Measurements from ENCODE around the gene STAB1. TPM values are rescaled to one million over a fixed set of nuclear protein-coding genes. Genes with fewer than 3 reads are reported as not detected.

The STAB1 gene
- total and polyA plus RNA-seq, 2 of the 13 experiments (the other 11 are each of a cell fraction or from before 2014, with no cell fraction given) = 0.09 to 0.34 TPM

DNA sequence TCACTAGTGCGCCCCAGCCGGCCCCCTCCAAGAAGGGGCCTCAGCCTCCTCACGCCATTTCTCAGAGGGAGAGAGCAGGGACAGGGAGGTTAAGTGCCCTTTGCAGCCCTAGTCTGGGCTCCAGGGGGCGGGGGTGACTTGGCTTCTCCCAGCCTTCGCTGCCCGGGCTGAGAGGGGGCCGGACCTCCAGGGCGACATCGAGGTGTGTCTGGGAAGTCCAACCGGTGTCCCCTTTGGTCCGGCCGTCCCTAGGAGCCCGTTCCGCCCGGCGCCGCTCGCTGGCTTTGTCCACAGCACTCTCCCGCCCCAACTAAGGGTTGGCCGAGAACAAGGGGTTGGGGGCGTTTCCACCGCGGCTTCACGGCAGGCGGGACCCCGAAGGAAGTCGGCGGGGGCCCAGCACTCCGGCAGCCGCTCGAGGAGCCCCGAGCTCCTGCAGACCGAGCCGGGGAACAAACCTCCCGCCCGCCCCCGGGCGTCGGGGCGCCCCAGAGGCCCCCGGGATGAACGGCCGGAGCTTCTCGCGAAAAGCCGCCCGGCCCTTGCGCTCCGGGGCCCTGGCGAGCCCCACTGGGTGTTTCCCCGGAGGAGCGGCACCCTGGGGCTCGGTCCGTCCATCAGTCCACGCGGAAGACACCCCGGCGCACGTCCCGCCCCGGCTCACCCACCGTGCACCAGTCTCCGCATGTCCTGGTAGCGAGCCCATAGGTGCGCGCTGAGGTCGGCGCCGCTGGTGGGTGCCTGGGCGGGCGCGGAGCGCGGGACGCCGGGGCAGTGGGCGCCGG, 37.9 kb downstream of the STAB1 start (continued):
- TF ChIP-seq, protein P1, sequence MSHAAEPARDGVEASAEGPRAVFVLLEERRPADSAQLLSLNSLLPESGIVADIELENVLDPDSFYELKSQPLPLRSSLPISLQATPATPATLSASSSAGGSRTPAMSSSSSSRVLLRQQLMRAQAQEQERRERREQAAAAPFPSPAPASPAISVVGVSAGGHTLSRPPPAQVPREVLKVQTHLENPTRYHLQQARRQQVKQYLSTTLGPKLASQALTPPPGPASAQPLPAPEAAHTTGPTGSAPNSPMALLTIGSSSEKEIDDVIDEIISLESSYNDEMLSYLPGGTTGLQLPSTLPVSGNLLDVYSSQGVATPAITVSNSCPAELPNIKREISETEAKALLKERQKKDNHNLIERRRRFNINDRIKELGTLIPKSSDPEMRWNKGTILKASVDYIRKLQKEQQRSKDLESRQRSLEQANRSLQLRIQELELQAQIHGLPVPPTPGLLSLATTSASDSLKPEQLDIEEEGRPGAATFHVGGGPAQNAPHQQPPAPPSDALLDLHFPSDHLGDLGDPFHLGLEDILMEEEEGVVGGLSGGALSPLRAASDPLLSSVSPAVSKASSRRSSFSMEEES (CRISPR knock-in tag; IDR thresholded peaks at IDR 0.05) = no peak
- no peak for TF ChIP-seq ZNF33B (CRISPR knock-in tag; IDR thresholded peaks at IDR 0.05)
- no peak for TF ChIP-seq HOXA9 (CRISPR knock-in tag; IDR thresholded peaks at IDR 0.05; ENCODE audit: borderline replicate concordance)
- TF ChIP-seq MIER3 (CRISPR knock-in tag; IDR thresholded peaks at IDR 0.05; ENCODE audit: borderline replicate concordance) = no peak
- no peak for TF ChIP-seq ZNF780A (CRISPR knock-in tag; IDR thresholded peaks at IDR 0.05)
- TF ChIP-seq ZFY (CRISPR knock-in tag; IDR thresholded peaks at IDR 0.05) = peak; percentile 48
- TF ChIP-seq PRMT3 (CRISPR knock-in tag; IDR thresholded peaks at IDR 0.05; ENCODE audit: borderline replicate concordance, low read depth) = no peak
- no peak for TF ChIP-seq ZNF569 (CRISPR knock-in tag; IDR thresholded peaks at IDR 0.05; ENCODE audit: borderline replicate concordance)
- TF ChIP-seq HNRNPUL1 (IDR thresholded peaks at IDR 0.05; ENCODE audit: low read depth, low read length) = no peak
- TF ChIP-seq KLF6 (CRISPR knock-in tag; IDR thresholded peaks at IDR 0.05) = no peak
- peak; percentile 14; the same call in 1 of the 2 replicates for TF ChIP-seq ZFP82 (CRISPR knock-in tag; IDR thresholded peaks at IDR 0.05; ENCODE audit: borderline replicate concordance)
- no peak for TF ChIP-seq BRCA1 (CRISPR knock-in tag; IDR thresholded peaks at IDR 0.05)
- no peak; the same call in 1 of the 2 replicates for TF ChIP-seq ZNF724P (CRISPR knock-in tag; IDR thresholded peaks at IDR 0.05; ENCODE audit: borderline replicate concordance)
- TF ChIP-seq NR2F2 (IDR thresholded peaks at IDR 0.05; ENCODE audit: borderline replicate concordance, low read depth) = 0 out of 2 replicates have a peak, but pooled peaks have one; percentile 1
- TF ChIP-seq PHF8 (CRISPR knock-in tag; IDR thresholded peaks at IDR 0.05) = no peak
- TF ChIP-seq, protein P2, sequence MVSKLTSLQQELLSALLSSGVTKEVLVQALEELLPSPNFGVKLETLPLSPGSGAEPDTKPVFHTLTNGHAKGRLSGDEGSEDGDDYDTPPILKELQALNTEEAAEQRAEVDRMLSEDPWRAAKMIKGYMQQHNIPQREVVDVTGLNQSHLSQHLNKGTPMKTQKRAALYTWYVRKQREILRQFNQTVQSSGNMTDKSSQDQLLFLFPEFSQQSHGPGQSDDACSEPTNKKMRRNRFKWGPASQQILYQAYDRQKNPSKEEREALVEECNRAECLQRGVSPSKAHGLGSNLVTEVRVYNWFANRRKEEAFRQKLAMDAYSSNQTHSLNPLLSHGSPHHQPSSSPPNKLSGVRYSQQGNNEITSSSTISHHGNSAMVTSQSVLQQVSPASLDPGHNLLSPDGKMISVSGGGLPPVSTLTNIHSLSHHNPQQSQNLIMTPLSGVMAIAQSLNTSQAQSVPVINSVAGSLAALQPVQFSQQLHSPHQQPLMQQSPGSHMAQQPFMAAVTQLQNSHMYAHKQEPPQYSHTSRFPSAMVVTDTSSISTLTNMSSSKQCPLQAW (CRISPR knock-in tag; IDR thresholded peaks at IDR 0.05) = 0 out of 2 replicates have a peak, but pooled peaks have one; percentile 36
- TF ChIP-seq AGO2 (optimal IDR thresholded peaks at IDR 0.05; ENCODE audit: low read depth, low read length) = peak; percentile 86
- TF ChIP-seq, protein P3, sequence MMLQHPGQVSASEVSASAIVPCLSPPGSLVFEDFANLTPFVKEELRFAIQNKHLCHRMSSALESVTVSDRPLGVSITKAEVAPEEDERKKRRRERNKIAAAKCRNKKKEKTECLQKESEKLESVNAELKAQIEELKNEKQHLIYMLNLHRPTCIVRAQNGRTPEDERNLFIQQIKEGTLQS (CRISPR knock-in tag; IDR thresholded peaks at IDR 0.05) = 0 out of 2 replicates have a peak, but pooled peaks have one; percentile 7
- no peak for TF ChIP-seq SMARCE1 (IDR thresholded peaks at IDR 0.05; ENCODE audit: borderline replicate concordance)
- TF ChIP-seq, protein P4, sequence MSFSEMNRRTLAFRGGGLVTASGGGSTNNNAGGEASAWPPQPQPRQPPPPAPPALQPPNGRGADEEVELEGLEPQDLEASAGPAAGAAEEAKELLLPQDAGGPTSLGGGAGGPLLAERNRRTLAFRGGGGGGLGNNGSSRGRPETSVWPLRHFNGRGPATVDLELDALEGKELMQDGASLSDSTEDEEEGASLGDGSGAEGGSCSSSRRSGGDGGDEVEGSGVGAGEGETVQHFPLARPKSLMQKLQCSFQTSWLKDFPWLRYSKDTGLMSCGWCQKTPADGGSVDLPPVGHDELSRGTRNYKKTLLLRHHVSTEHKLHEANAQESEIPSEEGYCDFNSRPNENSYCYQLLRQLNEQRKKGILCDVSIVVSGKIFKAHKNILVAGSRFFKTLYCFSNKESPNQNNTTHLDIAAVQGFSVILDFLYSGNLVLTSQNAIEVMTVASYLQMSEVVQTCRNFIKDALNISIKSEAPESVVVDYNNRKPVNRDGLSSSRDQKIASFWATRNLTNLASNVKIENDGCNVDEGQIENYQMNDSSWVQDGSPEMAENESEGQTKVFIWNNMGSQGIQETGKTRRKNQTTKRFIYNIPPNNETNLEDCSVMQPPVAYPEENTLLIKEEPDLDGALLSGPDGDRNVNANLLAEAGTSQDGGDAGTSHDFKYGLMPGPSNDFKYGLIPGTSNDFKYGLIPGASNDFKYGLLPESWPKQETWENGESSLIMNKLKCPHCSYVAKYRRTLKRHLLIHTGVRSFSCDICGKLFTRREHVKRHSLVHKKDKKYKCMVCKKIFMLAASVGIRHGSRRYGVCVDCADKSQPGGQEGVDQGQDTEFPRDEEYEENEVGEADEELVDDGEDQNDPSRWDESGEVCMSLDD (CRISPR knock-in tag; IDR thresholded peaks at IDR 0.05; ENCODE audit: borderline replicate concordance) = peak; percentile 65; the same call in 1 of the 2 replicates

Measured in HepG2 (cell line).